HG02970 (cell line): ENCODE measurements around the gene JMJD1C.
"Not testable (repeated sequence)": the region's sequence is repeated elsewhere in the genome, so short reads cannot be mapped to it uniquely, and the experiment has no call there.

Experiments
- ATAC-seq: cut with Tn5 transposase; IDR thresholded peaks from one replicate; pipeline ENCODE4 v1.9.1; 2021; ENCODE audit warnings: mild to moderate bottlenecking, moderate library complexity, moderate number of reproducible peaks; ENCODE audit not compliant: unreplicated experiment, low FRiP score

JMJD1C gene

DNA sequence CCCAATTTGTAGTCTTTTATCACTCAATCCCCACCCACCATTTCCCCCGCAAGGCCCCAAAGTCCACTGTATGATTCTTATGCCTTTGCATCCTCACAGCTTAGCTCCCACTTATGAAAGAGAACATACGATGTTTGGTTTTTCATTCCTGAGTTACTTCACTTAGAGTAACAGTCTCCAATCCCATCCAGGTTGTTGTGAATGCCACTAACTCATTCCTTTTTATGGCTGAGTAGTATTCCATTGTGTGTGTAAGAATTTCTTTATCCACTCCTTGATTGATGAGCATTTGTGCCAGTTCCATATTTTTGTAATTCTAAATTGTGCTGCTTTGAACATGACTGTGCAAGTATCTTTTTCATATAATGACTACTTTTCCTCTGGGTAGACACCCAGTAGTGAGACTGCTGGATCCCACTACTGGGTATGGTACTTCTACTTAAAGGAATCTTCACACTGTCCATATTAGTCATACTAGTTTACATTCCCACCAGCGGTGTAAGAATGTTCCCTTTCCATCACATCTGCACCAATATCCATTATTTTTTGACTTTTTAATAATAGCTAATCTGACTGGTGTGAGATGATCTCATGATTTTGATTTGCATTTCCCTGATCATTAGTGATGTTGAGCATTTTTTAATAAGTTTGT, 152.6 kb downstream of the JMJD1C start:
- no peak for ATAC-seq

DNA sequence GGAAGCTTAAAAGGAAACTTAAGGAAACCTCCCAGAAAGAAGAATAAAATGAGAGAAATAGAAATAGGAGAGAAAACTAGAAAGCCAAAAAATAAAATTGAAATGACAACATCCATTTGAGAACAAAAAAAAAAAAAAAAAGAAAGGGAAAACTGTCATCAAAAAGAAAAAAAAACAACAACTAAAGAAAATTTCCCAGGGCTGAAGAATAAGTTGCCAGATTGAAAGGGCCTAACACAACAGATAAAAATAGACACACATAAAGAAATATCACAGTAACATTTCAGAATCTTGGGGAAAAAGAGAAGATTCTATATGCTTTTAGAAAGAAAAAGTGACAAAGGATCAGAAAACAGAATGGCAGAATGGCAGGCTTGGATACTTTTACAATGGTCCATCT, 157.1 kb downstream of the JMJD1C start:
- ATAC-seq: no peak

DNA sequence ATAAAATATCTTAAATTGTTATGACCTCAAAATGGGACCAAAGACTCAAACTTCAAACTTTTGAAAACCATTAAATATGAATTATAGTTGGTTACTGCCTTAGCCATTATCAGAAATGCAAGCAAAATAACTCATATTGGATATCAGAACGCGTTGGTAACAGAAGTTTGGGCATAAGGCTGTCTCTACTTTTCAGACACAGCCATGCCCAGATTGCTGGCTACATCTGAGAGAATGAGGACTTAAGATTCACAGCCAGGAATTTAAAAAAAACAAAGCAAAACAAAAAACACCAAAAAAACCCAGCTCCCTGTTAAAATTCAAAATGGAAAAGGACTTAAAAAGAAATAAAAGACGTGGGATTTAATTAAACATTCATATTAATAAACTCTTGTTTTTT, 161.6 kb downstream of the JMJD1C start:
- no peak for ATAC-seq

DNA sequence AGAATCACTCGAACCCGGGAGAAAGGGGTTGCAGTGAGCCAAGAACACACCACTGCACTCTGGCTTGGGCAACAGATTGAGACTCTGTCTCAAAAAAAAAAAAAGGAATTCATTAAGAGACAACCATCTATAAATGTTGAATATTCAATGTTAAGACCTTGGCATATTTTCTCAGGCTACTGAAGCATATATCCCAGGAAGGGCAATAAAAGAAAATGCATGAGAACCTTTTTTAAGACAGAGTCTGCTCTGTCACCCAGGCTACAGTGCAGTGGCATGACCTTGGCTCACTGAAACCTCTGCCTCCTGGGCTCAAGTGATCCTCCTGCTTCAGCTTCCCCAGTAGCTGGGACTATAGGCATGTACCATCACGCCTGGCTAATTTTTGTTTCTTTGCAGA, 165.0 kb downstream of the JMJD1C start:
- ATAC-seq: no peak

DNA sequence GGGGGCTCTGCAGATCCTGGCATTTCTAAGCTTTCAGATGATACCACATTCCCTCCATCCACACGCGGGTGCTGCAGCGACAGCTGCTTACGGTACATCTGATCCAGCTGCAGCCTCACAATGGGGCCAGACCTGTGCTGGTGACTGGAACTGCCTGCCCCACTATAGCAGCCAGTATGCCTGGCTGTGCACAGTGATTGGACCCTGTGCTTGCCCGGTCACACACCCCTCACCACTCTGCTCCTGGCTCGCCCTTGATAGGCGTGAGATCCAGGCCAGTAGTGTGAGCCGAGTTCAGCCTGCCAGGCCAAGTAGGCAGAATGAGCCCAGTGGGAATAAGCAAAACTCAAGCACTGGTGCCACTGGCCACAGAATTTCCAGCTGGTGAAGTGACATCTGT, 167.8 kb downstream of the JMJD1C start:
- no peak for ATAC-seq

DNA sequence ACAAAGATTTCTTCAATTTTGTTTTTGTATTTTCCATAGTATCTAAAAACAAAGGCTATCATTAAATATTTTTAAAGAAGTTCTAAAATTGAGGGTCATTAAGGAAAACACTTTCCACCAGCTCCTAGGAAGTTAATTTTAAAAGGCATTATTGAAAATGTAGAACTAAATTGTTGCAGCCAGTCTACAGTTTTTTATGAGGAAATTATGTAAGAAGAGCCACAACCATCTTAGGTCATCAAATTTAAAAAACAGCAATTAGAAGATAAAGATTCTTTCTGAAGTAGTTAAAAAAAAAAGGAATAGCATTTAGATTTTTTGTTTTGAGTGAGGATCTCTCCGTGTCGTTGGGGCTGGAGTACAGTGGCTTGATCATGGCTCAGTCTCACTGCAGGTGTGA, 171.0 kb downstream of the JMJD1C start:
- ATAC-seq: no peak

DNA sequence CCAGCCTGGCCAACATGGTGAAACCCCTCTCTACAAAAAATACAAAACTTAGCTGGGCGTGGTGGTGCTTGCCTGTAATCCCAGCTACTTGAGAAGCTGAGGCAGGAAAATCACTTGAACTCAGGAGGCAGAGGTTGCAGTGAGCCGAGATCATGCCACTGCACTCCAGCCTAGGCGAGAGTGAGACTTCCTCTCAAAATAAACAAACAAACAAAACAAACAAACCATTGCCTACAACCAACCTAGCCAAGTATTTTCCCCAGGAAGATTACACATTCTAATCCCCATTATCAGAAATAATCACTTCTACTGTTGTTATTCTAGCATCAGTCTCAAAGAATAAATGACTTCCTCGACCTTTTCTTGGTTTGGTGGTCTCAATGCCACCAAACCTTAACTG, 172.9 kb downstream of the JMJD1C start:
- not testable (repeated sequence) for ATAC-seq

DNA sequence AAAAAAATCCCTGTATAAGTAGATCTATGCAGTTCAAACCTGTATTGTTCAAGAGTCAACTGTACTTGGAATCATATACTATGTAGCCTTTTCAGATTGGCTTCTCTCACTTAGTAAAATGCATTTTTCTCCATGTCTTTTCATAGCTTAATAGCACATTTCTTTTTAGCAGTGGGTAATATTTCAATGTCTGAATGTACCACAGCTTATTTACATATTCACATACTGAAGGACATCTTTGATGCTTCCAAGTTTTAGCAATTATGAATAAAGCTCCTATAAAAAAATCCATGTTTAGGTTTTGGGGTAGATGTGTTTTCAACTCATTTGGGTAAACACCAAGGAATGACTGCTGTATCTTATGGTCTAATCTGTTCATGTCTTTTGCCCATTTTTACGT, 177.6 kb downstream of the JMJD1C start:
- ATAC-seq: no peak

DNA sequence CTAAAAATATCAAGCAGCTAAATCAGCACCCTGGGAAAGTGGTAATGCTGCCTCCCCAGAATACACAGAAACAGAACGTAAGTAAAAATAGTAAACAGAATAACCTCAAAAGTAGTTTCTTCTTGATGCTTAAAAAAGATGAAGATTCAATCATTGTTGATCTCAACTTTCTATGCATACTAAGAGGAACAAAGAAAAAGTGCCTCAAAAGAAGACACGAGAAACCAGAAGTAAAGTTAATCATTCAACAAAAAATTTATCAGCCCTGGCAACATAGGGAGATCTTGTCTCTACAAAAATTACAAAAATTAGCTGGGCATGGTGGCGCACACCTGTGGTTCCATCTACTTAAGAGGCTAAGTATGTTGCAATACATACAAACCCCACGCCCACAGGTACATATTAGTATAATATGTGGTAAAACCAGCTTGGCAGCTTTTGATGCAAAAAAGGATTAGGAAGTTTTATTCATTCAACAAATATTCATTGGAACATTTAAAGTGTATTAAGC, 179.0 kb downstream of the JMJD1C start:
- ATAC-seq: no peak

DNA sequence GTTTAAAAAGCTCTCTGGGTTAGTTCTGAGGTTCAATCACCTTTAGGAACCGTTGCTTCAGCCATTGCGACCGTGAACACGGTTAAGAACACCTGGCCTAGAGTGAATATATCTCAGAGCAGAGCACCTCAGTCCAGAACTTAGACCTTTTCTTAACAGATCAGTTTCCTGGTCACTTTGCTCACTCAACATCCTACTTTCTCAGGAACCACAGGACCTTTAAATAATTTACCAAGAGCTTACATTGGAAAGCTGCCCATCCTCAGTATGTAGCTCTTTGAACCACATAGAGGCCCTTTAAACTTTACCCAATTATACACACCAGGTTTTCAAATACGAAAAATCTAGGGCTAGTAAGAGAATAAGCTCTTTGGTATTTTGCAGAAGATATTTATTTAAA, 179.4 kb downstream of the JMJD1C start:
- ATAC-seq: no peak

DNA sequence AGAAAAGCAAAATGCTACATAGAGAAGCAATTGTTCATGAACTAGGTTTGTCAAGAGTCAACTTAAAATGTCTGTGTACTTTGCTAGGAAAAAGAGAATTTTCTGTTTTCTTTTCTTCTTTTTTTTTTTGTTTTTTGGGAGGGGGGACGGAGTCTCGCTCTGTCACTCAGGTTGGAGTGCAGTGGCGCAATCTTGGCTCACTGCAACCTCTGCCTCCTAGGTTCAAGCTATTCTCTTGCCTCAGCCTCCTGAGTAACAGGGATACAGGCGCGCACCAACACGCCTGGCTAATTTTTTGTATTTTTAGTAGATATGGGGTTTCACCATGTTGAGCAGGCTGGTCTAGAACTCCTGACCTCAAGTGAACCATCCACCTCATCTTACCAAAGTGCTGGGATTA, 181.9 kb downstream of the JMJD1C start:
- ATAC-seq: not testable (repeated sequence)

DNA sequence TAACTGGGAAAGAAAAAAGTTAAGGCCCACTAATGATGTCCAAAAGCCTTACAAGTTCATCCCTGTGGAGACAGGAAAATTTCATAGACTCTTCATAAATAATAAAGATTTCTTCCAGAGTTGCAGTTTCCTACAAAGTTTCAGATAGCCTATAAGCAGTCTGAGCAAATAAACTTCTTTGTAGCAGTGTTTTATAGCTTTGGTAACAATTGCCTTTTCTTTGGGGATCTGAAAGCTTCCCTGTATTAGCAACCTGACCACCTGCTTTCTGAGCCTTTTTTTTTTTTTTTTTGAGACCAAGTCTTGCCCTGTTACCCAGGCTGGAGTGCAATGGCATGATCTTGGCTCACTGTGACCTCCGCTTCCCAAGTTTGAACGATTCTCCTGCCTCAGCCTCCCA, 182.7 kb downstream of the JMJD1C start:
- ATAC-seq: no peak

DNA sequence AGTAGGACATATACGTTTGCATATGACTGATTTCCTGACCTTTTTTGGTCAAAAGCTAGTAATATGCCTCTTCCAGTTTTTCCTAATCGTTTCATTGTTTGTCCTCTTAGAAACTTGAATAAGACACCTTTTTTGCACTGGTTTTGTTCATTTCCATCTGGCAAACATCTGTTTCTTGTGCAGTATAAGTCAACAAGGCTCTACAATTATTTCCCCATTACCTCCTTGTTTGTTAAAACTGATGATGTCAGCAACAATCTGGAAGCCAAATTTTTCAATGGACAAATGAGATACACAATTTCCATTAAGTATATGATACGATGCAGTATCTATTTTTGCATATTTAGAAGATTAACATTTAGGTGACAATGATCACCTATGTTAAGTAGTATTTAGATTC, 183.8 kb downstream of the JMJD1C start:
- no peak for ATAC-seq

DNA sequence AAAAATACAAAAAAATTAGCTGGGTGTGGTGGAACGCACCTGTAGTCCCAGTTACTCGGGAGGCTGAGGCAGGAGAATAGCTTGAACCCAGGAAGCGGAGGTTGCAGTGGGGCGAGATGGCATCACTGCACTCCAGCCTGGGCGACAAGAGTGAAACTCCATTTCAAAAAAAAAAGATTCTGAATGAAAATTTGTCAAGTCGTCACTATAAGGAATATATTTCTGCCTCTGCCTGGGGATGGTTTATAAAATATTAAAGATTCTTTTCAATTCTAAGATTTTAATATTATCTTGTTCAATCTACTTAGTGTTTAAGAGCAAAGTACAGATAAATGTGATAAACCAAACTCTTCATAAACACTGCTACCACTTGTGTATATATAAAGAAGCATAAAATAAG, 185.4 kb downstream of the JMJD1C start:
- ATAC-seq: no peak

DNA sequence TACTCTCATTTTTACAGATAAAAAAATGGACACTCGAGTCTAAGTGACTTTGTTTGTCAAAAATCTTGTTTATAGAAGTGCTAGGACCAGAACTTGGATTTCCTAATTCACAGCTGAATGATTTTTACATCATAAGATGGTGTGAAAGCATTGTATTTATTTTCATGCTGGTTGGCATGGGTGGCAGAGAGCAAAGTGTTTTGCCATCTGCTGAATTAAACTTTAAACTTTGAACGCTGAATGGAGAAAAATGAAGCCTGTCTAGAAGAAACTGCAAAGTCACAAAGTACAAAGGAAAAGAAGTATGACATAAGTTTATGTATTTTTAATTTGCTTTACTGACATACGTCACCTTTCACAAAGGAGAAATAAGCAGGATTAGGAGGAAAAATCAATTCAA, 190.7 kb downstream of the JMJD1C start:
- ATAC-seq: no peak

DNA sequence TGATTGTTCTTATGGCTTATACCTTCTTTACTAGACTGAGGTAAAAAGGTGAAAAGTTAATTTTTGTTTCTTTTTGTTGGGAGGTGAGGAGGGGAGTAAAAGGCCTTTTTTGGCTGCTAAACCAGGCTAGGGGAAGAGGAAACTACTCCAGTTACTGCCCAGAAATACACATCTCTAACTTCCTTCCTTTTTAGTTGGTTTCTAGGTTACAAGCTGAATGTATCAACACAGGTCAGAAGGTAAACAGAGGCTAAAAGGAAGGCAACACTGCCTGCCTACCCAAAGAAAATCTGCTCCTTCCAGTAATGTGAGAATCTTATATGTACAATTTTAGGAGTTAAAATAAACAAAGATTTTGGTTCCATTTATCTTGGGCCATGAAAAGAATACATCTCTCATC, 192.2 kb downstream of the JMJD1C start:
- no peak for ATAC-seq

DNA sequence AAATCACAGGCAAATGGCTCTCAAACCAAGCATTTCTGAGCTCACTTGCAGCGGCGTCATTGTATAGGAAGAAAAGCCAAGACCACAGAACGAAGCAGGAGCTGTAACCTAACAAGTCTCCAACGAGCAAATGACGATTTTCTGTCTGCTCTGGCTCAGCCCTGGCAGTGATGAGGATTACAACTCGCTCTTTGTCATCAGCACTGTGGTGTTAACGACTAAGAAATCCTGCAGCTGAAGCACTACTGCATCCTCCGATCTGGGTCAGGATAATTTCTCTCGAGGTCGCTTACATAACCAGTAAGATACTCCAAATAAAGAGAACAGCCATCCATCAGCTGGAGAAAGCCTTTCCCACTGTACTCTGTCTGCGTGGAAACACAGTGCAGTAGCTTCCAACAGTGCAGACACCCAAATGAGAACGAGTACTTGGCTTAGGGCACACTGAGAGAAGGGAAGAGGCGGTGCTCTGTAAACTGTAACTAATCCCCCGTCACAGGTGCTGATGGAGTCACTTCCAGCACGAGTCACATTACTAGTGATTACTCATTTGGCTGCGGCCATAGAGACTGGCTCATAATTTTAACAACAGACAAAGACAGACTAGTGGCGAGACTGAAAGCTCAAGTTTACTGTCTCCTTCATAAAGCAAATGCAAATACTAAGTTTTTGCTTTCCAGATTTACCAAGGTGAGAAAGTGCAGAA, 196.8 kb downstream of the JMJD1C start:
- ATAC-seq: peak; percentile 88

DNA sequence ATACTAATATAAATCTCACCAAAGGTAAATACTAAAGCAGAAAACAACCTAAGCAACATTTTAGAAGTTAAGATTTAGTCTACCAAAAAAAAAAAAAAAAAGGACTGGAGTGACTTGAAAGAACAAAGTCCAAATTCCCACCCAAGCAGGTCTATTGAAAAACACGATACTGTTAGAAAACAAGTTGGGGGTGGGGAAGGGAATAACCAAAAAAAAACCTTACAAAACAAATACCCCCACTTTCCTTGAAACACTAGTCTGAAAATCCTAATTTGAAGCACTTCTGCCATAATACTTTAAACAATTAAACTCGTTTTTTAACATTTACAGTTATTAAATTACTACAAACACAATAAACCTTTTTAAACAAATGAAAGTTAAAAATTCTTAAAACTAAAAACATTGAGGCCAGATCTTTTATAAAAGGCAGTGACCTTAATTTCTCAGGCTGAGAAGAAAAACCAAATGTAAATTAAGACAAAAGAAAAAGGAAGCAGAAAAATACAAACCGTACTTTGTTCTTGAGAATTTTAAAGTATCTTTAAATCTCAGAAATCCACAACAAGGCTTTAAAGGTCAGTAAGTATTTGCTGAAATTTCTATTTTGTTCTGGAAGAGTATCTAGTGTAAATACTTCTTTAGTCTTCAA, 197.5 kb downstream of the JMJD1C start:
- no peak for ATAC-seq

DNA sequence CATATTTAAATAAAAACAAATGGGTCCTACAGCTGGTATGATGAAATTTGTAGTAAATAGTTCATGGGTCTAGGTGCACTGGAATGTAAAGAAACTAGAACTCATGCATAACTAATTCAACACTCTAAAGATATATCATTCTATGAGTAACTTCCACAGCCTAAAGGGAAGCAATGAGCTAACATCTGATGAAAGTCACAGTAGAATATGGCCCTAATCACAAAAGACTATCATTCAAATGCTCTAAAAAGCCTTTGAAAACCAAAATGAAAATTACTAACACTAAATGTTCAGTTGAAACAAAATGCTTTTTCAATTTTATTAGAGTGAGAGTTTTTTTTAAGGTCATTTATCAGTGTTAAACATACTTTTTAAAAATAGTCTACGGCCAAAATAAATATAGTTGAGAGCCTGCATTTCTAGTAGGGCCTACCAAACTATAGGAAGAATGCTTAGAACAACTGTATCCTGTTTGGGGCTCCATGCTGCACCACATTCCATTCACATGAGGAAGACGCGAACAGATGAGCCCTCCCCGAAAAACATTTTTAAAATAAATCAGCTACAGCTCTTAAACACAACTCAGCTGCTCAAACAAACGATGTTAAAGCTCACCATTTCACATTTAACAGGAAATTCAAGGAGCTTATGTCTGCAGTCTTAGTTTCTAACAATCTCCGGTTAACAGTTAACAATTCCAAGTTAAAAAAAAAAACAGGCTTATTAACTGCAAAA, 198.2 kb downstream of the JMJD1C start:
- ATAC-seq: no peak

DNA sequence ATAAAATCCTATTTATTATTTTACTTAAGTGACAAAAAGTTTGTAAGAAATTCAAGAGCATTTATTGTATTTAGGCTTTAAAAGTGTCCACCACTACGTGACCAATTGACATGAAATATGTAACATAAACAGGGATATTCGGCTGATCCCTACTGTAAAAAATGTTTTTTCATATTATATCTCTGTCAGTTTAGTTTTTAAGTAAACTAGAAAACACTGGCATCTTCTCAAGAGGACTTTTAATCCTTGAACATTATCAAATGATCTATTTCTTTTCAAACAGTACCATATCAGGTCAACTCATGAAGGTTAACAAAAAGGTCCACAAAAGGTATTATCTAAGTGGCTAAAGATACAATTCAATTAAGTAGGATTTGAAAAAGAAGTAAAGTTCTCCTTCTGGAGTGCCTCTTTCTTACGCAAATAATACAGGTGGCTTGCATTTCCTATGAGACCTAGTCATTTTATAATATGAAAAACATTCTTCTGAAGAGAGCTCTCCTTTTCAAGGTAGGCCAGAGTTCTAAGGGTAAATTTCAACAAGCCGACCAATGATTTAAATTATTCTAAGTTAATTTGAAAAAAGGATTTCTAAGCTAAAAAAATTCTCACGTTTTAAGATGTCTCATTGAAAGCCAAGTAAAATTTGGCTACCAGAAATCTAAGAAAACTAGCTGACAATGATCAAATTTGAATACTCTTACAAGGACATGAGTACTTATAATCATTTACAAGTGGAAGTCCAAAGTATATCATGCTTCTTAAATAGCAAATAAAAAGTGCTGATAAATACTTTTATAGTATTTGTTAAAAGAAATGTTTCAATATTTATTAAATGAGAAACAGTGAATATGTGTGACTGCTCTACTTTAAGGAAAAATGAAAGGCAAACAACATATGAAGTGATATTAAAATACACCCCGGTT, 199.1 kb downstream of the JMJD1C start:
- ATAC-seq: no peak
